HepG2 (cell line): ENCODE measurements around the gene IL17RA. TPM values are rescaled to one million over a fixed set of nuclear protein-coding genes. Genes with fewer than 3 reads are reported as not detected.

Source experiments
- ATAC-seq: fragments of 200-7000 bp; cut with Tn5 transposase; 3 replicates; pipeline ENCODE4 v1.9.1; 2020; ENCODE audit warnings: mild to moderate bottlenecking, moderate library complexity
- BruUV-seq: library from RNA; stranded (reverse); fragments of 400-500 nt; replicated peaks from 2 replicates; lab custom pipeline; 2021; lab: Mats Ljungman, UMichigan
- CTCF ChIA-PET: fragments of 300-600 bp; formaldehyde crosslinking; extraction: SDS; loops from one replicate; lab custom pipeline; 2021; ENCODE audit warnings: low total read pairs, inconsistent platforms, low intra/inter-chr PET ratio; lab: Yijun Ruan, JAX
- POLR2A ChIA-PET: fragments of 350-600 bp; sonication (Branson Sonifier 250); formaldehyde crosslinking; loops from one replicate; lab custom pipeline; 2020; ENCODE audit warnings: antibody characterized with exemption, inconsistent platforms; lab: Yijun Ruan, JAX
- DNase-seq: peaks from one replicate; pipeline ENCODE4 v3.0.0-alpha.2; 2015; ENCODE audit warnings: low spot score
- FAIRE-seq: peaks from 3 replicates; lab custom pipeline; 2011; peaks lifted over from hg19 to GRCh38; lab: Jason Lieb, UNC
- H2AFZ ChIP-seq: one replicate; pipeline ENCODE4 v1.6.1; 2011; ENCODE audit warnings: low read length, inconsistent platforms
- H3K27ac ChIP-seq: fragments of 300-600 bp; 3 replicates; pipeline ENCODE4 v1.8.0; 2011; ENCODE audit warnings: mixed run types, mild to moderate bottlenecking, mixed read lengths, low read length, inconsistent platforms; ENCODE audit not compliant: insufficient read depth; ENCODE audit errors: extremely low read length
- H3K27me3 ChIP-seq, 2 experiments: fragments of 200-600 bp in 1 of 2; 2 replicates in 1 of 2; 3 replicates in 1 of 2; pipeline versions ENCODE4 v1.6.0 to v1.8.0; 2011; ENCODE audit warnings: low read length in 2 of 2, mild to moderate bottlenecking in 2 of 2, moderate library complexity in 2 of 2, inconsistent platforms in 1 of 2; ENCODE audit not compliant: insufficient read depth in 2 of 2, control insufficient read depth in 1 of 2
- H3K36me3 ChIP-seq, 2 experiments: fragments of 200-600 bp in 1 of 2; replicated peaks in 1 of 2; 2 replicates in 1 of 2; 3 replicates in 1 of 2; pipeline versions ENCODE4 v1.5.1 to v1.8.0; 2011; ENCODE audit warnings: low read length in 2 of 2, inconsistent platforms in 1 of 2; ENCODE audit not compliant: insufficient read depth in 2 of 2, control insufficient read depth in 1 of 2
- H3K4me1 ChIP-seq: 2 replicates; pipeline ENCODE4 v1.5.1; 2012; ENCODE audit warnings: low read length, inconsistent platforms; ENCODE audit not compliant: insufficient read depth
- H3K4me2 ChIP-seq: 2 replicates; pipeline ENCODE4 v1.6.0; 2011; ENCODE audit warnings: low read depth, low read length, inconsistent platforms
- H3K4me3 ChIP-seq, 3 experiments: fragments of 200-600 bp in 1 of 3; sonication (generic), shearing (Covaris generic) in 1 of 3; replicated peaks in 1 of 3; 2 replicates each; pipeline ENCODE4 v1.5.1; 2011 to 2016; ENCODE audit warnings: low read length in 3 of 3, inconsistent platforms in 2 of 3, low read depth in 2 of 3, mild to moderate bottlenecking in 2 of 3, control low read depth in 1 of 3, mixed read lengths in 1 of 3; ENCODE audit not compliant: insufficient read depth in 1 of 3
- H3K79me2 ChIP-seq: one replicate; pipeline ENCODE4 v1.6.1; 2011; ENCODE audit warnings: low read length, inconsistent platforms; ENCODE audit not compliant: insufficient read depth
- H3K9ac ChIP-seq: 2 replicates; pipeline ENCODE4 v1.6.0; 2011; ENCODE audit warnings: mild to moderate bottlenecking, low read depth, low read length, inconsistent platforms; ENCODE audit not compliant: insufficient read depth
- H3K9me3 ChIP-seq: 2 replicates; pipeline ENCODE4 v1.5.1; 2012; ENCODE audit warnings: mild to moderate bottlenecking, low read length
- H4K20me1 ChIP-seq: 2 replicates; pipeline ENCODE4 v1.6.0; 2011; ENCODE audit warnings: inconsistent platforms, mild to moderate bottlenecking, low read length, moderate library complexity; ENCODE audit not compliant: insufficient read depth
- AHDC1 ChIP-seq: sonication (generic); formaldehyde crosslinking; IDR thresholded peaks from 2 replicates; pipeline ENCODE4 v1.5.1; 2020; ENCODE audit warnings: mild to moderate bottlenecking, missing genetic modification reagents, borderline replicate concordance
- CENPX ChIP-seq: sonication (generic); formaldehyde crosslinking; IDR thresholded peaks from 2 replicates; pipeline ENCODE4 v1.9.0; 2021; ENCODE audit warnings: mild to moderate bottlenecking, missing genetic modification reagents, moderate library complexity
- MAFF ChIP-seq: IDR thresholded peaks from 2 replicates; pipeline ENCODE4 v1.6.1; 2011; ENCODE audit warnings: low read depth, low read length, improper control_type of control experiment
- RORA ChIP-seq: sonication (generic); formaldehyde crosslinking; IDR thresholded peaks from 2 replicates; pipeline ENCODE4 v1.5.0; 2020; ENCODE audit warnings: mild to moderate bottlenecking, missing genetic modification reagents, moderate library complexity
- SRSF1 ChIP-seq: fragments of 200-400 bp; formaldehyde crosslinking; optimal IDR thresholded peaks from 2 replicates; pipeline ENCODE3; 2017; ENCODE audit warnings: mild to moderate bottlenecking, low read depth, low read length, moderate library complexity
- ZIK1 ChIP-seq: sonication (generic); formaldehyde crosslinking; IDR thresholded peaks from 2 replicates; pipeline ENCODE4 v1.5.0; 2020; ENCODE audit warnings: mild to moderate bottlenecking, low read depth, missing genetic modification reagents, borderline replicate concordance
- WGBS: methylation state at CpG from one replicate; pipeline ENCODE4 v1.1.6; 2017; ENCODE audit warnings: low lambda C conversion rate; 5-methylcytosine and 5-hydroxymethylcytosine counted together
- in situ Hi-C: cut with HindIII; loops from 2 replicates; pipeline ENCODE4 v1.10.0; 2017; ENCODE audit warnings: low pct_unique_long_range_greater_than_20kb; ENCODE audit not compliant: extremely low pct_ligation_motif_present
- intact Hi-C: fragments of 100-400 bp; cut with micrococcal nuclease; formaldehyde crosslinking; loops from one replicate; pipeline ENCODE4 v1.10.0; 2022; ENCODE audit not compliant: unreplicated experiment
- polyA plus RNA-seq, 8 experiments: library from polyadenylated mRNA; depleted of rRNA in 3 of 8; stranded (reverse) in 7 of 8; unstranded in 1 of 8; fragments of >200 nt; fragmentation: Illumina TruSeq in 4 of 8; extraction: Trizol in 4 of 8; gene quantifications; 2 replicates each; pipeline versions ENCODE4 v1.2.1 to v1.2.3, GENCODE V29; 2011 to 2016; ENCODE audit warnings: low read depth in 4 of 8, missing spikeins in 1 of 8, mixed read lengths in 1 of 8; ENCODE audit not compliant: insufficient read depth in 1 of 8
- total RNA-seq, 5 experiments: library from RNA; depleted of rRNA; stranded (reverse); fragments of >200 nt; fragmentation: Illumina TruSeq; extraction: Trizol; gene quantifications; 2 replicates each; pipeline ENCODE4 v1.2.3, GENCODE V29; 2016; ENCODE audit warnings: low read depth in 1 of 5
- TF ChIP-seq, protein P1 (sequence below): IDR thresholded peaks from 2 replicates; pipeline ENCODE4 v1.6.1; 2012; ENCODE audit warnings: low read depth, low read length, improper control_type of control experiment
- TF ChIP-seq, protein P2 (sequence below): sonication (generic); formaldehyde crosslinking; IDR thresholded peaks from 2 replicates; pipeline ENCODE4 v1.8.1; 2023; ENCODE audit warnings: missing genetic modification reagents, mild to moderate bottlenecking, borderline replicate concordance

IL17RA gene
- total and polyA plus RNA-seq, 2 of the 13 experiments (the other 11 are each of a cell fraction or from before 2014, with no cell fraction given) = 2.5 to 8.2 TPM

GRCh38 chr22:17152971-17153370 is 68.2 kb downstream of the IL17RA start:
- no TSS peak for BruUV-seq
- in situ Hi-C loops = no loop called here
- H2AFZ ChIP-seq = no peak overlapping the region
- H3K9me3 ChIP-seq = no peaks in the 10 kb centered on the region
- no peak overlapping the region for H3K9ac ChIP-seq
- H3K4me3 ChIP-seq = no peak overlapping the region
- no peaks in the 10 kb centered on the region for H4K20me1 ChIP-seq
- TF ChIP-seq, protein P1, sequence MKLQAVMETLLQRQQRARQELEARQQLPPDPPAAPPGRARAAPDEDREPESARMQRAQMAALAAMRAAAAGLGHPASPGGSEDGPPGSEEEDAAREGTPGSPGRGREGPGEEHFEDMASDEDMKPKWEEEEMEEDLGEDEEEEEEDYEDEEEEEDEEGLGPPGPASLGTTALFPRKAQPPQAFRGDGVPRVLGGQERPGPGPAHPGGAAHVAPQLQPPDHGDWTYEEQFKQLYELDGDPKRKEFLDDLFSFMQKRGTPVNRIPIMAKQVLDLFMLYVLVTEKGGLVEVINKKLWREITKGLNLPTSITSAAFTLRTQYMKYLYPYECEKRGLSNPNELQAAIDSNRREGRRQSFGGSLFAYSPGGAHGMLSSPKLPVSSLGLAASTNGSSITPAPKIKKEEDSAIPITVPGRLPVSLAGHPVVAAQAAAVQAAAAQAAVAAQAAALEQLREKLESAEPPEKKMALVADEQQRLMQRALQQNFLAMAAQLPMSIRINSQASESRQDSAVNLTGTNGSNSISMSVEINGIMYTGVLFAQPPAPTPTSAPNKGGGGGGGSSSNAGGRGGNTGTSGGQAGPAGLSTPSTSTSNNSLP = no peak
- TF ChIP-seq MAFF = 0 out of 2 replicates have a peak, but pooled peaks have one; percentile 7
- no peak for FAIRE-seq
- H3K27me3 ChIP-seq = 0 out of 5 replicates have a peak, but pooled peaks cover 0 to 4% of the 10 kb centered on the region in 2 experiments
- no peaks in the 10 kb centered on the region for H3K4me1 ChIP-seq
- 28% methylated on average over 3 of the region's 3 CpGs for WGBS
- no peak overlapping the region for H3K4me2 ChIP-seq
- no peak for ATAC-seq
- CTCF ChIA-PET = no interaction called here
- intact Hi-C loops = no loop called here
- no peak for DNase-seq
- H3K27ac ChIP-seq = no peak overlapping the region
- no peaks in the 10 kb centered on the region for H3K36me3 ChIP-seq
- POLR2A ChIA-PET = no interaction called here
- no peaks in the 10 kb centered on the region for H3K79me2 ChIP-seq

DNA sequence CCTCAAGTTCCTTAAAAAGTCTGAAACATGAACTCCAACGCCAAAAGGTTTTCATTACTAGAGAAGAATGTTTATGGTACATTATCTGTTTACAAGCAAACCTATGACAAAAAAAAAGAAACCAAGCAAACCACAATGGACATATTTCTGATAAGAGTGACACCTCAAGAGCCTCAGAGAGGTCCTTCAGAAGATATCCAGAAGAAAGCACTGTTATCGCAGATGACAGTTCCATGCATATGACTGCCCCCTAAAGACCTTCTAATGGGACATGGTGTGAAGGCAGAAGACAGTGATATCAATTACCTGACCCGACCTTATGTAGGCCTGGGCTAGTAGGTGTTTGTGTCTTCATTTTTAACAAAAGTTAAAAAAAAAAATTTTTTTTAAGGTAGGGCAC is 71.1 kb downstream of the IL17RA start:
- DNase-seq = no peak
- no peak for FAIRE-seq
- Histone ChIP-seq H3K4me2 (no peak overlapping the region), H3K9me3 (no peaks in the 10 kb centered on the region), H4K20me1 (no peaks in the 10 kb centered on the region), H3K4me1 (no peaks in the 10 kb centered on the region), H3K4me3 (no peak overlapping the region), H3K27me3 (peaks cover 2 to 11% of the 10 kb centered on the region in 2 experiments; a peak in 2 of 5 replicates), H3K9ac (no peak overlapping the region), H3K27ac (no peak overlapping the region), H3K79me2 (no peaks in the 10 kb centered on the region), H3K36me3 (no peaks in the 10 kb centered on the region), H2AFZ (no peak overlapping the region)
- CTCF ChIA-PET = no interaction called here
- no peak for ATAC-seq
- 60% methylated on average over 3 of the region's 3 CpGs for WGBS
- BruUV-seq = no TSS peak
- POLR2A ChIA-PET = no interaction called here
- intact Hi-C loops = no loop called here
- in situ Hi-C loops = no loop called here
- TF ChIP-seq CENPX (CRISPR knock-in tag) (no peak), ZIK1 (CRISPR knock-in tag) (no peak), SRSF1 (no peak), RORA (CRISPR knock-in tag) (no peak), AHDC1 (no peak)
- TF ChIP-seq, protein P2, sequence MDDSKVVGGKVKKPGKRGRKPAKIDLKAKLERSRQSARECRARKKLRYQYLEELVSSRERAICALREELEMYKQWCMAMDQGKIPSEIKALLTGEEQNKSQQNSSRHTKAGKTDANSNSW = no peak
